ENCODE data around the gene MCC.

- TF ChIP-seq GABPB1 (CRISPR knock-in tag; IDR thresholded peaks at IDR 0.05) = no peak
- TF ChIP-seq JUN (CRISPR knock-in tag; IDR thresholded peaks at IDR 0.05) = no peak
These were observed 490.0 kb downstream of the MCC start for GRCh38 chr5:112998296-112998695.
